ENCODE data around the gene CLDN12.
"Not testable (repeated sequence)": the region's sequence is repeated elsewhere in the genome, so short reads cannot be mapped to it uniquely, and the experiment has no call there.

The CLDN12 gene

GRCh38 chr7:90432752-90433151 lies 29.5 kb downstream of the CLDN12 start:
- DNase-seq (ENCODE audit: low read depth, low spot score), result no peak

GRCh38 chr7:90433221-90433620 lies 30.0 kb downstream of the CLDN12 start:
- DNase-seq (ENCODE audit: low read depth, low spot score), result no peak

- no peak for DNase-seq (ENCODE audit: low read depth, low spot score)
These were observed 42.4 kb downstream of the CLDN12 start for GRCh38 chr7:90445633-90446032.

GRCh38 chr7:90446137-90446899 lies 43.1 kb downstream of the CLDN12 start:
- no peak for DNase-seq (ENCODE audit: low read depth, low spot score)

GRCh38 chr7:90453259-90453891 lies 50.1 kb downstream of the CLDN12 start:
- DNase-seq (ENCODE audit: low read depth, low spot score), result no peak

GRCh38 chr7:90453931-90454330 lies 50.7 kb downstream of the CLDN12 start:
- DNase-seq (ENCODE audit: low read depth, low spot score), result no peak

GRCh38 chr7:90455163-90456030 lies 52.1 kb downstream of the CLDN12 start:
- peak; percentile 12 for DNase-seq (ENCODE audit: low read depth, low spot score)

- no peak for DNase-seq (ENCODE audit: low read depth, low spot score)
These were observed 54.8 kb downstream of the CLDN12 start for GRCh38 chr7:90458104-90458503.

- DNase-seq (ENCODE audit: low read depth, low spot score), result no peak
These were observed 56.6 kb downstream of the CLDN12 start for GRCh38 chr7:90459888-90460287.

GRCh38 chr7:90461219-90461618 lies 58.0 kb downstream of the CLDN12 start:
- DNase-seq (ENCODE audit: low read depth, low spot score), result no peak

GRCh38 chr7:90463151-90463628 lies 59.9 kb downstream of the CLDN12 start:
- not testable (repeated sequence) for DNase-seq (ENCODE audit: low read depth, low spot score)
